HCT116 (cell line): Measurements from ENCODE around the gene TBP. TPM values are rescaled to one million over a fixed set of nuclear protein-coding genes. Genes with fewer than 3 reads are reported as not detected.

ENCODE experiments used
- ATAC-seq: fragments of 200-7000 bp; cut with Tn5 transposase; 2 replicates; pipeline ENCODE4 v1.9.1; 2020; ENCODE audit warnings: mild to moderate bottlenecking, moderate library complexity
- BruUV-seq: library from RNA; stranded (reverse); fragments of 400-500 nt; replicated peaks from 2 replicates; lab custom pipeline; 2021; lab: Mats Ljungman, UMichigan
- CTCF ChIA-PET: fragments of 300-600 bp; sonication (Branson Sonifier 250); formaldehyde crosslinking; loops from one replicate; lab custom pipeline; 2021; ENCODE audit warnings: antibody characterized with exemption; lab: Charles Lee
- POLR2A ChIA-PET: fragments of 300-600, 350-600 bp; sonication (Branson Sonifier 250); formaldehyde crosslinking; loops from one replicate; lab custom pipeline; 2021; ENCODE audit warnings: antibody characterized with exemption; lab: Charles Lee
- RAD21 ChIA-PET, 2 experiments: fragments of 300-600 bp; sonication (Branson Sonifier 250); formaldehyde crosslinking; loops; one replicate each; lab custom pipeline; 2023; ENCODE audit warnings: low total read pairs in 2 of 2; ENCODE audit not compliant: uncharacterized antibody in 2 of 2, unreplicated experiment in 2 of 2, low non-redundant PET in 1 of 2; lab: Charles Lee
- DNase-seq: peaks from one replicate; pipeline ENCODE4 v3.0.0-alpha.2; 2010; ENCODE audit warnings: low read depth, low spot score
- H2AFZ ChIP-seq: fragments of 200-600 bp; shearing (Covaris generic), sonication (generic); 2 replicates; pipeline ENCODE4 v1.6.1; 2017; ENCODE audit warnings: low read depth, mixed run types, mixed read lengths, antibody characterized with exemption, low read length; ENCODE audit not compliant: poor library complexity, severe bottlenecking
- H3K27ac ChIP-seq: 2 replicates; pipeline ENCODE4 v1.5.1; 2012; ENCODE audit warnings: low read depth, low read length
- H3K27me3 ChIP-seq: fragments of 200-600 bp; sonication (generic); 2 replicates; pipeline ENCODE4 v1.6.1; 2016; ENCODE audit warnings: mixed run types, low read length, mixed read lengths; ENCODE audit not compliant: insufficient read depth
- H3K36me3 ChIP-seq, 2 experiments: fragments of 200-500 bp in 1 of 2; fragments of 200-600 bp in 1 of 2; sonication (Bioruptor generic) in 1 of 2; sonication (generic) in 1 of 2; 2 replicates each; pipeline versions ENCODE4 v1.5.1 to v1.6.1; 2014 to 2016; ENCODE audit warnings: low read length in 2 of 2, inconsistent platforms in 1 of 2, mixed read lengths in 1 of 2, mixed run types in 1 of 2; ENCODE audit not compliant: insufficient read depth in 2 of 2, control insufficient read depth in 1 of 2
- H3K4me1 ChIP-seq, 2 experiments: fragments of 200-600 bp in 1 of 2; sonication (generic) in 1 of 2; 2 replicates each; pipeline versions ENCODE4 v1.5.1 to v1.6.1; 2012 to 2017; ENCODE audit warnings: low read length in 2 of 2, inconsistent platforms in 1 of 2, mild to moderate bottlenecking in 1 of 2, mixed read lengths in 1 of 2, mixed run types in 1 of 2, moderate library complexity in 1 of 2; ENCODE audit not compliant: insufficient read depth in 2 of 2, control insufficient read depth in 1 of 2
- H3K4me2 ChIP-seq: fragments of 200-600 bp; sonication (generic); 2 replicates; pipeline ENCODE4 v1.6.1; 2017; ENCODE audit warnings: mixed run types, low read length, mixed read lengths
- H3K4me3 ChIP-seq, 2 experiments: fragments of 200-600 bp in 1 of 2; sonication (generic) in 1 of 2; replicated peaks in 1 of 2; 2 replicates each; pipeline ENCODE4 v1.5.1; 2011 to 2016; ENCODE audit warnings: low read length in 2 of 2, control low read depth in 1 of 2, low read depth in 1 of 2, mild to moderate bottlenecking in 1 of 2, mixed read lengths in 1 of 2, mixed run types in 1 of 2
- H3K79me2 ChIP-seq: fragments of 200-600 bp; sonication (generic); 2 replicates; pipeline ENCODE4 v1.6.1; 2017; ENCODE audit warnings: mild to moderate bottlenecking, mixed run types, low read length, moderate library complexity, mixed read lengths; ENCODE audit not compliant: insufficient read depth
- H3K9ac ChIP-seq: fragments of 200-600 bp; sonication (generic); 2 replicates; pipeline ENCODE4 v1.6.1; 2016; ENCODE audit warnings: low read length, mixed read lengths
- H3K9me2 ChIP-seq: fragments of 200-600 bp; sonication (generic), shearing (Covaris generic); 2 replicates; pipeline ENCODE4 v1.6.1; 2017; ENCODE audit warnings: mixed run types, mild to moderate bottlenecking, moderate library complexity; ENCODE audit not compliant: insufficient read depth
- H3K9me3 ChIP-seq, 2 experiments: fragments of 200-500 bp in 1 of 2; fragments of 200-600 bp in 1 of 2; sonication (Bioruptor generic) in 1 of 2; sonication (generic) in 1 of 2; 2 replicates each; pipeline ENCODE4 v1.6.1; 2014 to 2017; ENCODE audit warnings: low read length in 2 of 2, mixed read lengths in 2 of 2, inconsistent platforms in 1 of 2, low read depth in 1 of 2, mild to moderate bottlenecking in 1 of 2, mixed run types in 1 of 2, moderate library complexity in 1 of 2; ENCODE audit not compliant: control insufficient read depth in 1 of 2, insufficient read depth in 1 of 2
- H4K20me1 ChIP-seq: fragments of 200-600 bp; sonication (generic), shearing (Covaris generic); 2 replicates; pipeline ENCODE4 v1.6.1; 2017; ENCODE audit warnings: mixed run types, mild to moderate bottlenecking, moderate library complexity; ENCODE audit not compliant: insufficient read depth
- CEBPB ChIP-seq: IDR thresholded peaks from 2 replicates; pipeline ENCODE4 v1.6.1; 2012; ENCODE audit warnings: low read depth
- EZH2phosphoT487 ChIP-seq: fragments of 200-600 bp; IDR thresholded peaks from 2 replicates; pipeline ENCODE4 v1.6.1; 2018; ENCODE audit warnings: antibody characterized with exemption, borderline replicate concordance
- POLR2AphosphoS5 ChIP-seq: IDR thresholded peaks from 2 replicates; pipeline ENCODE4 v1.6.1; 2011; ENCODE audit warnings: mild to moderate bottlenecking, low read depth, low read length, moderate library complexity
- RAD21 ChIP-seq: IDR thresholded peaks from 2 replicates; pipeline ENCODE4 v1.6.1; 2012; ENCODE audit warnings: low read depth, mild to moderate bottlenecking
- YY1 ChIP-seq: IDR thresholded peaks from 2 replicates; pipeline ENCODE4 v1.6.1; 2011; ENCODE audit warnings: low read length, low read depth, moderate library complexity, mild to moderate bottlenecking; ENCODE audit not compliant: insufficient replicate concordance; ENCODE audit errors: extremely low read depth
- ZBTB33 ChIP-seq: IDR thresholded peaks from 2 replicates; pipeline ENCODE4 v1.6.1; 2011; ENCODE audit warnings: mild to moderate bottlenecking, low read length, moderate library complexity; ENCODE audit not compliant: insufficient replicate concordance; ENCODE audit errors: extremely low read depth
- ZFX ChIP-seq: fragments of 450-650 bp; IDR thresholded peaks from 2 replicates; pipeline ENCODE4 v1.6.1; 2017
- ZNF274 ChIP-seq: fragments of 200-500 bp; sonication (Bioruptor generic); IDR thresholded peaks from 2 replicates; pipeline ENCODE4 v1.6.1; 2014; ENCODE audit warnings: mild to moderate bottlenecking, low read depth, low read length, inconsistent platforms
- intact Hi-C: fragments of 100-400 bp; cut with micrococcal nuclease; formaldehyde crosslinking; loops from 2 replicates; pipeline ENCODE4 v1.10.0; 2022
- total RNA-seq: library from RNA; stranded (reverse); gene quantifications from one replicate; pipeline ENCODE4 v1.2.1, GENCODE V29; 2021; ENCODE audit not compliant: unreplicated experiment
- TF ChIP-seq, protein P1 (sequence below): IDR thresholded peaks from 2 replicates; pipeline ENCODE4 v1.6.1; 2012

The TBP gene
- total RNA-seq, 1 experiment from 2014 or later: 22.7 TPM

DNA sequence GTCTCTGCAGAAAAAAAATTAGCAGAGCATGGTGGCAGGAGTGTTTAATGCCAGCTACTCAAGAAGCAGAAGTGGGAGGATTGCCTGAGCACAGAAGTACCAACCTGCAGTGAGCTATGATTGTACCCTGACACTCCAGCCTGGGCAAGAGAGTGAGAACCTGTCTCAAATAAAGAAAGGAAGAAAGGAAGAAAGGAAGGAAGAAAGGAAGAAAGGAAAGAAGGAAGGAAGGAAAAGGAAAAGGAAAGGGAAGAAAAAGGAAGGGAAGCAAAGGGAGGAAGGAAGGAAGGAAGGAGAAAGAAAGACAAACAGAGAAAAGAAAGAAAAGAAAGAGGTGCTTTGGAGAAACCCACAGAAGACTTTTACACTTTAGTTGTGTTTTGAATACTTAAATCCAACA lies 43.1 kb downstream of the TBP start:
- TF ChIP-seq ZFX (no peak), POLR2AphosphoS5 (no peak), ZBTB33 (no peak), ZNF274 (no peak), EZH2phosphoT487 (no peak), CEBPB (no peak), RAD21 (no peak), YY1 (no peak)
- TF ChIP-seq, protein P1, sequence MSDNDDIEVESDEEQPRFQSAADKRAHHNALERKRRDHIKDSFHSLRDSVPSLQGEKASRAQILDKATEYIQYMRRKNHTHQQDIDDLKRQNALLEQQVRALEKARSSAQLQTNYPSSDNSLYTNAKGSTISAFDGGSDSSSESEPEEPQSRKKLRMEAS: no peak
- Histone ChIP-seq H3K36me3 (no peaks in the 10 kb centered on the region), H3K4me1 (no peaks in the 10 kb centered on the region), H3K4me3 (no peak overlapping the region), H3K9me2 (no peaks in the 10 kb centered on the region), H2AFZ (no peak overlapping the region), H4K20me1 (no peaks in the 10 kb centered on the region), H3K79me2 (no peaks in the 10 kb centered on the region), H3K27ac (no peak overlapping the region), H3K9ac (no peak overlapping the region), H3K9me3 (no peaks in the 10 kb centered on the region), H3K27me3 (no peaks in the 10 kb centered on the region), H3K4me2 (no peak overlapping the region)
- no TSS peak for BruUV-seq
- intact Hi-C loops: no loop called here
- RAD21 ChIA-PET: interaction anchor here in 1 of 2 experiments (0.7 kb wide), 1 partner anchor 24 kb away, joined by 3 read pairs; no protein-coding TSS in a partner anchor
- CTCF ChIA-PET: no interaction called here
- DNase-seq (no peak), ATAC-seq (no peak)
- POLR2A ChIA-PET: no interaction called here
